HG03565 (cell line): ENCODE measurements around the gene ARF1.
A peak's percentile ranks its signal among the peaks of the same experiment; 100 is the strongest.

ENCODE experiments used
- ATAC-seq: cut with Tn5 transposase; IDR thresholded peaks from one replicate; pipeline ENCODE4 v1.9.1; 2021; ENCODE audit warnings: mild to moderate bottlenecking, moderate library complexity; ENCODE audit not compliant: unreplicated experiment

ARF1 gene

DNA sequence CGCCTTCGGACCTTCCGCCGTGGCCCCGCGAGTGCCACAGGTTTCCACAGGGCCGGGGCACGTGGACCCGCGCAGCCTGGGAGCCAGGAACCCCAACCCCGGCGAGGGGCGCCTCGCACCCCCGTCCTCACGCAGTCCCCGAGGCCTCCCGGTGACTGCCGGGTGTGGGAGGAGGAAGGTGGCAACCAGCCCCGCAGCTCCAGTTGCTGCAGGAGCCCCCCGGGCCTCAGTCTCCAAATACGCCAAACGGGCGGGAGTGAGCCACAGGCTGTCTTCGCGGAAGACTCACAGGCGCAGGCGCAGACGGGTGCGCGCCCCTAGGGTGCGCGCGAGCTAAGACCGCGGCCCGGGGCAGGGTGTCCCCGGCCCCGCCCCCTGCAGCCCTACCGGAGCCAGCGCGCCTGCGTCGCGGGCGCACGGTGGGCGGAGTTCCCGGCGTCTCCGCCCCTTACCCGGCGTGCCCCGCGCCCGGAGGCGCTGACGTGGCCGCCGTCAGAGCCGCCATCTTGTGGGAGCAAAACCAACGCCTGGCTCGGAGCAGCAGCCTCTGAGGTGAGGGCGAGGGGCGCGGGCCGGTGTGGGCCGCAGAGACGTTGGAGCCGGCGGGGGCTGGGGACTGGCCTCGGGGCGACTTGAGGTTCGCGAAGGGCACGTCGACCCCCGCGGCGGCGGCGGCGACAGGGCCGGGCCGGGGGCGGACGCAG, at the start of gene ARF1:
TSS of gene ARF1 (plus strand) at position 495 of the 704 bp plus-strand sequence. CDS start 14,407 bp downstream, outside the sequence.
- peak; percentile 69 for ATAC-seq

DNA sequence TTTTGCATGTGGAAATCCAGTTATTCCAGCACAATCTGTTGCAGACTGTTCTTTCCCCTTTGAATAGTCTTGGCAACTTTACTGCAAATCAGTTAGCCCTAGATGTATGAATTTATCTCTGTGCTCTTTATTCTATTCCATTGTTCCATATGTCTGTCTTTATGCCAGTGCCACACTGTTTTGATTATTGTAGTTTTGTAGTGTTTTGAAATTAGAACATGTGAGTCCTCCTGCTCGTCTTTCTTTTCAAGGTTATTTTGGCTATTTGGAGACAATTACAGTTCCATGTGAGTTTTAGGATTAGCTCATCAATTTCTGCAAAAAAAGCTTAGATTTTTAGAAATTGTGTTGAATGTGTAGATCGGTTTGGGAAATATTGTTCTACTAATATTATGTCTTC, 49.1 kb upstream of the ARF1 start:
- ATAC-seq: no peak

DNA sequence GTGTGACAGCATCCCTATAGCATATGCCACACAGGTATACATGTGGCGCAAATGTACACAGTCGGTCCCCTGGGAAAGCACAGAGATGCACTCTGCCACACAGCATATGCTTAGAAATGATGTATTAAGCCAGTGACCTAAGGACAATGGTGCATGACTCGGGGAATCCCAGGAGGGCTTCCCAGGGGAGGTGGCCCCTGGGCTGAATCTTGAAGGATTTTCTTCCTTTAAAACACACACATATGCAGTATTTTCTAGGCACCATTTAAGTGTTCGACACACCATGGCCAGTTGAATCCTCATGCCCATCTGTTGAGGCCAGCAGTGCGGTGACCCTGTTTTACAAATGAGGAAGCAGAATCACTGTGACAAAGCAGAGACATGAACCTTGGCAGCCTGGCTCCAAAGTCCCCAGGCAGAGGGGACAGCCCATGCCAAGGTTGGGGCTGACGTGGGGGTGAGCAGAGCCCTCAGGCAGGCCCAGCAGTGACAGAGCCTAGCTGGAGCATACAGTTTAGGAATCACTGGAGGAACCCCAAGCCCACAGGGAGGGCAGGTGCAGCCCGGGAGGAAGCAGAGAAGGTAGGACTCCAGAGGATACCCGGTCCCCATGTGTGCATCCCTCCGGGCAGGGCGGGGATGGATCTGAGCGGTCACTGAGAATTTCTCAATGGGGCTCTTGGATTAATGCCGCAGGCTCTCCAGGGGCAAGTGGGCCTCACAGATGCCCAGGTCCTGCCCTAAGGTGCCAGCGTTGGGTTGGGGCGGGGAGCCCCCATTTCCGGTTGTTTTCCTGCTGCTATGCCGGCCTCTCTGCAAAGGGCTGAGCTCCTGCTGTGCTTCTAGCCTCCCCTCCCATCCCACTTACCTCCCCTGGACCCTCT, 47.3 kb upstream of the ARF1 start:
- no peak for ATAC-seq

DNA sequence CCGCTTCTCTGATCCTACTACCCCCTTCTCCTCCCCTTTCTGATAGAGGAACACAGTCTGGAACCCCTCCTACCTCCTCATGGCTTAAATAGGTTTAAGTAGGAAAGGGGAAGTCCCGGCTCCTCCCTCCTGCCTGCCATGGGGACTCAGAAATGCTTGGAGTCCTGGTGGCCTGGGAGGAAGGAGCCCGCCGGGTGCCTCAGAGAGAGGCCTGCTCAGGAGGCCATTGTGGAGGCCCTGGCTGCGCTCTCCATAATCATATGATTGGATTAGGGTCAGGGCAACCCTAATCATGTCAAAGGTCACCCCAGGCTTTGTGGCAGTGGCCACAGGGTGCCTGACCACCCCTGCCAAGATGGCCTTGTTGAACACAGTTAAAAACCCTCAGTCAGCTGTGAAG, 46.7 kb upstream of the ARF1 start:
- ATAC-seq: no peak

DNA sequence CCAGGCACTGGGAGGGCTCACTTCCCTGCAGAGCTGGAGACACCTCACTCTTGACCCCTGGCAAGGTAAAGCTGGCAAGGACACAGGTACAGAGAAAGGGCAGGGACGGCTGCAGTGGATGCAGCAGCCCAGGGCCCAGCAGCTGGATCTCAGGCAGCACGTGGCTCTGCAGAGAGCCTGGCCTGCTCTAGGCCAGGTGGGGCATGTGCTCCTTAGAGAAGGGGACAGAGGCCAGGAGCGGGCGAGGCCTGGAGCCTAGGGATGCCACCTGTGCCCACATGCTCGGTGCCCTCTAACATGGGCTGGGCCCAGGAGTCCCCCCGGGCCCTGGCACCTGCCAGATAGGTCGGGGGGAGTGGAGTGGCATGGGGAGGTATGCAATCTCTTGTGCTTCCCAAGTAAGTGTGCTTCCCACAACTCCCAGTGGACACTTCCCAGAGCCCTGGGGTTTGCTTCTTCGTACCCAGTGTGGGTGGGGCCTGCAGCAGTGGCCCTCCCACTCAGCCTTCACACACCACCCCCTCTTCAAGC, 45.7 kb upstream of the ARF1 start:
- no peak for ATAC-seq

GRCh38 chr1:228037401-228038386, 44.8 kb upstream of the ARF1 start:
- peak; percentile 79 for ATAC-seq

DNA sequence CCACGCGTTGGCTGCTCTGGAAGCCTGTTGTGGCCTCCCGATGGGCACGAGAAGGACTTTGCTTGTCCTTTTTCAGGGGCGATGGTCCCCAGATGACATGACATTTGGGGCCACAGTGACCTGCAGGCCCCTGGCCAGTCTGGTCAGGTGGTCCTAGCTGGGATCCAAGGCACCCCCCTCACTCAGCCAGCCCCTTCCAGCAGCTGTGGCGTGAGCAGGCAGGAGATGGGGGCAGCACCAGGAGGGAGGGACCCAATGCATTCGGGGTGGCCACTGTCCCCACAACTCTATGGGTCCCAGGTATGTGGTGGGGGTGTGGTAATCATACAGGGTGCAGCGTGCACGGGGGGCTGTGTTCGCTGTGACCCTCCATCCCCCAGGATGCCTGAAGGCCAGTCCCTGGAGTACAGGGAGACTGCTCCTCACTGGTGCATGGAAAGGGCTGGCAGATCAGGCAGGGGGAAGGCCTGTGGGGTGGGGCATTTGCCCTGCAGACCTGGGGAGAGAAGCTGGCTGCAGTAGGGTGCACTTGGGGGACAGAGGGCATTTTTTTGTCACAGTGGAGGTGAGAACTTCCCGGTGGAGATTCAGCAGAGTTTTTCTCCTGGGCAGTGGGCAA, 44.0 kb upstream of the ARF1 start:
- no peak for ATAC-seq

DNA sequence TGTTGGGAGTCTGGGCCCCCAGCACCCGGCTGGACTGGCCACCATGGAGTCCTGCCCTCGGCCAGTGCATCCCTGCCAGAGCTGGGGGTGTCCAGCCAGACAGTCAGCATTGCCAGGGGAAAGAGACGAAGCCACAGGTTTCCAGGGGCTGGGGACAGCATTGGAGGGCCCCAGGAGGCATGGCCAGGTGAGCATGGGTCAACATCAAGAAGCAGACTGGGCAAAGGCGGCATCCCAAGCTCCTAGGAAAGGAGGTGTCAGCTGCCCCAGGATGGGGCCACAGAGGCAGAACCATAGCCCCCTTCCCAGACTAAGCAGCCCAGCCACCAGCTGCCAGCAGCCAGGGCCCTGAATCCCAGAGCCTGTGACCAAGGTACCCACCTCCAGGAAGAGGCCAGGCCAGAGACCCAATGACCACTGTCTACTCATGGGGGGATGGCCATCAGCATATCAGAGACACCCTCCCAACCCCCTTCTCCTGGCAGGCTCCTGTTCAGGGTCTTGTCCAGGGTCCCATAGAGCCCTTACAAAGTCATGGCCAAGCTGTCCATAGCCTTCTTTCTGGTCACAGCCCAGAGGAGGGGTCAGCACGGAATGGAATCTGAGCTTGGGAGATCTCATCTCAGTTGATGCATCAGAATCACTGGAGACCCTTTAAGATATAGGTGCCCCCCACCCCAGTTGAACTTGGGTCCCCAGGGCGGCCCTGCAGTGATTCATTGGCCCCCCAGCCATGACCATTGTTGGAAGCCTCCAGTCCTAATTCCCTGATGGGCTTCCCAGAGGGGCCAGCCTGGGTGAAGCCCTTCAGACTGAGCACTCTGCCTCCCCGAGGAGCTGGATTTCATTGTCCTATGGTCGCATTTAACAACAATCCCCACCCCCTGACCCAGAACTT, 43.3 kb upstream of the ARF1 start:
- no peak for ATAC-seq

DNA sequence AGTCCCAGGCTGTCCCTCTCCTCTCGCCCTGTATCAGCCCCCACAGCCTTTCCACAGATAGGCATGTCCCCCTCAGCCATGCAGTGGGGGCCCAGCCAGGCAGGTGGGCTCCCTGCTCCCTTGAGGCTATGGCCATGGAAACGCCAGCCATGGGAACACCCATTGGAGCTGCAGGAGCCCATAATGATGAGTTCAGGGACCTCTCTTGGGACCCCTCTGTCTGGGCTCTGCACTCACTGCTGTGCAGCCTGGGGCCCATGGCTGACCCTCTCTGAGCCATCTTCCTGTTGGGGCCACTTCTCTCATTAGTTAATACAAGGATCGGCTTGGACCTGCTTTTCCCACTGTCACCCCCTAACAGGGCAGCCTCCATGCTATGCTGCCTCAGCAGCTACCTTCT, 42.5 kb upstream of the ARF1 start:
- no peak for ATAC-seq

GRCh38 chr1:228041316-228041715, 41.2 kb upstream of the ARF1 start:
- no peak for ATAC-seq

- no peak for ATAC-seq
Measured at GRCh38 chr1:228042508-228042907, 40.0 kb upstream of the ARF1 start.

DNA sequence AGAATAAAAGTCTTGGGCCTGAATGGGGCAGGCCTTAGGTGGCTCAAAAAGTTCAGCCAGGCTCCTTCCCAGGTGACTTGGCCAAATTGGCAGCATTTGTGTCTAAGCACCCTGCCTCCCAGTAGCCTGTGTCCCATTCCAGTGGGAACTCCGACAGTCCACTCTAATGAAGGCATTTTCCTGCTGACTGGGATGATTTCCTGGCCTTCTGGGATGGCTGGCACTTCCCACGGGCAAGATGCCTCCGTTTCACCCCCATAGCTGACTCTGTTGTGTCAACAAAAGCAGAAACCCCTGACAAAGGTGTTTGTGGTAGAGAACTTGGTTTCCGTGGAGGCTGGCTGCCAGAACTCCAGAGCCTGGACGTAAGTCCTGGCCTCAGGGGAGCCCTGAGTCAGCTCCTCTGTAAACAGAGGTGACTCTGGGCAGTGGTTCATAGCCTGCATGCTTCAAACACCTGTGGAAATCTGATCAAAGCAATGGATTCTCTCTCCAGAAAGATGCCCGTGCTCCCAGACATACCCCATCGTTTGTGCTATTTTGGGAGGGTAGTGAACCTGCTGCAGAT, 39.1 kb upstream of the ARF1 start:
- no peak for ATAC-seq

GRCh38 chr1:228044961-228045360, 37.5 kb upstream of the ARF1 start:
- no peak for ATAC-seq

GRCh38 chr1:228045405-228045804, 37.1 kb upstream of the ARF1 start:
- ATAC-seq: no peak

- no peak for ATAC-seq
Measured at GRCh38 chr1:228045871-228046270, 36.6 kb upstream of the ARF1 start.

- no peak for ATAC-seq
Measured at GRCh38 chr1:228046421-228047182, 35.9 kb upstream of the ARF1 start.

DNA sequence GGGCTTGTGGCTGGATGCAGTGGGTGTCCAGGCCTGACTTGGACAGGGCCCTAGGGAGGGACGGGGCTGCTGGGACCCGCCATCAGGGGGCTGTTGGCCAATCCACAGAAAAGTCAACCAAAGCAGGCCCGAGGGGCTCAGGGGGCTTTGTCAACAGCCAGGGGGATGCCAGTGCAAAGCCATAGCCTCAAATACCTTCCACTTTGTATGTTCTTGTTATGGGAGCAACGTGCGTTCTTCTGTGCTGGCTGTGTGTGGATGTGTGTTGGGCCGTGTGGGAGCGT, 35.4 kb upstream of the ARF1 start:
- no peak for ATAC-seq

DNA sequence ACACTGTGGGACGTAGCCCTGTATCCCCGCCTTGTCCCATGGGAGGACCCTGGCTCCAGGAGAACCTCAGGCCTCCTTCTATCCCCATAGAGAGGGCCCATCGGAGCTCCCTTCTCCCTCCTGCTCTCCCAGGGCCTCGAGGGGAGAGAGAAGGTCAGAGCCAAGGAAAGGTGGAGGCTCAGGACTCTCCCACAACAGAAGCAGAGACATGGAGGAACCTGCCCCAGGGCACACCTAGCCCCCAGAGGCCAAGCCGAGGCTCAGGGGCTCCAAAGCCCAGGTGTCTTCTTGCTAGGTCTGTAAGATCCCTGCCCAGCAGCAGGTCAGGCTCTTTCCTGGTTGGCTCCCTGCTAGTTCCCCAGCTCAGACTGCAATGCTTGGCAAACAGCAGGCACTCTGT, 34.4 kb upstream of the ARF1 start:
- no peak for ATAC-seq
